Mesenchymal stem cell (in vitro differentiated cells and primary cell): Measurements from ENCODE around the gene MAZ.
"Not testable (repeated sequence)": the region's sequence is repeated elsewhere in the genome, so short reads cannot be mapped to it uniquely, and the experiment has no call there.

Experiments
- DNase-seq: peaks from one replicate; pipeline ENCODE4 v3.0.0-alpha.2; 2013
- H2AFZ ChIP-seq: one replicate; pipeline ENCODE4 v1.6.1; 2013; ENCODE audit warnings: low read depth, mild to moderate bottlenecking, control low read depth, inconsistent platforms, low read length, moderate library complexity
- H2AK5ac ChIP-seq: 2 replicates; pipeline ENCODE4 v1.6.1; 2013; ENCODE audit warnings: low read length, moderate library complexity, mild to moderate bottlenecking, inconsistent platforms; ENCODE audit not compliant: severe bottlenecking
- H2BK120ac ChIP-seq: one replicate; pipeline ENCODE4 v1.6.1; 2013; ENCODE audit warnings: low read depth, mild to moderate bottlenecking, inconsistent platforms, low read length, moderate library complexity
- H2BK12ac ChIP-seq, 2 experiments: one replicate each; pipeline ENCODE4 v1.6.1; 2013; ENCODE audit warnings: inconsistent platforms in 2 of 2, low read length in 2 of 2, mild to moderate bottlenecking in 2 of 2, moderate library complexity in 2 of 2, control low read depth in 1 of 2
- H2BK15ac ChIP-seq: one replicate; pipeline ENCODE4 v1.6.1; 2013; ENCODE audit warnings: mild to moderate bottlenecking, low read depth, inconsistent platforms; ENCODE audit not compliant: poor library complexity, severe bottlenecking
- H2BK5ac ChIP-seq: 2 replicates; pipeline ENCODE4 v1.6.1; 2013; ENCODE audit warnings: low read depth, mild to moderate bottlenecking, low read length, control low read depth, inconsistent platforms; ENCODE audit not compliant: poor library complexity, severe bottlenecking
- H3K14ac ChIP-seq, 2 experiments: one replicate each; pipeline ENCODE4 v1.6.1; 2013; ENCODE audit warnings: inconsistent platforms in 2 of 2, low read length in 2 of 2, control low read depth in 1 of 2, mild to moderate bottlenecking in 1 of 2, moderate library complexity in 1 of 2
- H3K18ac ChIP-seq, 2 experiments: one replicate each; pipeline ENCODE4 v1.6.1; 2013; ENCODE audit warnings: inconsistent platforms in 2 of 2, low read length in 2 of 2, control low read depth in 1 of 2, low read depth in 1 of 2, mild to moderate bottlenecking in 1 of 2
- H3K23ac ChIP-seq, 2 experiments: one replicate each; pipeline ENCODE4 v1.6.1; 2013; ENCODE audit warnings: inconsistent platforms in 2 of 2, low read length in 2 of 2, mild to moderate bottlenecking in 2 of 2, moderate library complexity in 2 of 2, control low read depth in 1 of 2
- H3K27ac ChIP-seq: 2 replicates; pipeline ENCODE4 v1.5.1; 2013; ENCODE audit warnings: mild to moderate bottlenecking, moderate library complexity, low read length, control low read depth, inconsistent platforms; ENCODE audit not compliant: poor library complexity, severe bottlenecking
- H3K27me3 ChIP-seq, 2 experiments: 2 replicates each; pipeline versions ENCODE4 v1.6.1 to v1.7.0; 2013; ENCODE audit warnings: low read length in 2 of 2, mild to moderate bottlenecking in 2 of 2, moderate library complexity in 2 of 2, control low read depth in 1 of 2, inconsistent platforms in 1 of 2; ENCODE audit not compliant: control insufficient read depth in 1 of 2, insufficient read depth in 1 of 2
- H3K36me3 ChIP-seq, 2 experiments: 2 replicates each; pipeline versions ENCODE4 v1.6.1 to v1.7.0; 2013; ENCODE audit warnings: low read length in 2 of 2, control low read depth in 1 of 2, inconsistent platforms in 1 of 2, low read depth in 1 of 2, mild to moderate bottlenecking in 1 of 2; ENCODE audit not compliant: insufficient read depth in 2 of 2, control insufficient read depth in 1 of 2
- H3K4ac ChIP-seq, 2 experiments: one replicate each; pipeline ENCODE4 v1.6.1; 2013; ENCODE audit warnings: inconsistent platforms in 2 of 2, low read length in 2 of 2, mild to moderate bottlenecking in 2 of 2, moderate library complexity in 2 of 2, control low read depth in 1 of 2, low read depth in 1 of 2
- H3K4me1 ChIP-seq: 2 replicates; pipeline ENCODE4 v1.6.1; 2013; ENCODE audit warnings: low read depth, low read length, control low read depth; ENCODE audit not compliant: control insufficient read depth, insufficient read depth
- H3K4me2 ChIP-seq: 2 replicates; pipeline ENCODE4 v1.6.1; 2013; ENCODE audit warnings: low read length, mild to moderate bottlenecking, inconsistent platforms; ENCODE audit not compliant: poor library complexity, severe bottlenecking
- H3K4me3 ChIP-seq, 2 experiments: 2 replicates each; pipeline versions ENCODE4 v1.5.1 to v1.7.0; 2013; ENCODE audit warnings: low read length in 2 of 2, mild to moderate bottlenecking in 2 of 2, control low read depth in 1 of 2, low read depth in 1 of 2; ENCODE audit not compliant: insufficient read depth in 1 of 2
- H3K79me1 ChIP-seq: replicated peaks from 2 replicates; pipeline ENCODE4 v1.6.1; 2013; ENCODE audit warnings: mild to moderate bottlenecking, control low read depth, low read length, inconsistent platforms; ENCODE audit not compliant: poor library complexity, severe bottlenecking
- H3K9ac ChIP-seq: 2 replicates; pipeline ENCODE4 v1.7.0; 2013; ENCODE audit warnings: mild to moderate bottlenecking, low read length, moderate library complexity
- H3K9me3 ChIP-seq: 2 replicates; pipeline ENCODE4 v1.7.0; 2013; ENCODE audit warnings: mild to moderate bottlenecking, low read length; ENCODE audit not compliant: control insufficient read depth
- H4K8ac ChIP-seq: one replicate; pipeline ENCODE4 v1.6.1; 2013; ENCODE audit warnings: inconsistent platforms, mild to moderate bottlenecking, low read length, moderate library complexity
- H4K91ac ChIP-seq: one replicate; pipeline ENCODE4 v1.6.1; 2013; ENCODE audit warnings: mild to moderate bottlenecking, low read length, inconsistent platforms
- WGBS: methylation state at CpG from one replicate; pipeline ENCODE4 v1.1.7; 2013; ENCODE audit warnings: mixed read lengths; 5-methylcytosine and 5-hydroxymethylcytosine counted together

The MAZ gene

GRCh38 chr16:29770250-29770929 lies 35.9 kb upstream of the MAZ start:
- Histone ChIP-seq H3K4me3 (no peak overlapping the region), H4K8ac (no peak overlapping the region), H3K27ac (no peak overlapping the region), H4K91ac (no peak overlapping the region), H3K4me2 (no peak overlapping the region), H3K4me1 (no peaks in the 10 kb centered on the region), H2BK5ac (no peak overlapping the region), H3K9ac (no peak overlapping the region), H2BK120ac (no peak overlapping the region), H2BK12ac (no peak overlapping the region), H3K79me1 (no peaks in the 10 kb centered on the region), H3K36me3 (no peaks in the 10 kb centered on the region), H2BK15ac (no peak overlapping the region), H3K4ac (no peak overlapping the region), H3K18ac (no peak overlapping the region), H2AK5ac (no peak overlapping the region), H3K14ac (no peak overlapping the region), H3K23ac (peak overlapping the region in 1 of 2 experiments; percentile 41), H3K27me3 (peaks cover 2% of the 10 kb centered on the region in 2 experiments), H2AFZ (no peak overlapping the region), H3K9me3 (no peaks in the 10 kb centered on the region)
- 74% methylated on average over 4 of the region's 7 CpGs for WGBS
- DNase-seq = no peak

GRCh38 chr16:29772330-29772729 lies 34.0 kb upstream of the MAZ start:
- not testable (repeated sequence) for H2AK5ac ChIP-seq, H3K4me2 ChIP-seq, H3K9me3 ChIP-seq, H3K4ac ChIP-seq, H3K36me3 ChIP-seq, H3K18ac ChIP-seq, H3K27me3 ChIP-seq, H3K79me1 ChIP-seq, H3K4me1 ChIP-seq, H3K4me3 ChIP-seq, H3K23ac ChIP-seq, H3K27ac ChIP-seq, H4K8ac ChIP-seq, DNase-seq, H2AFZ ChIP-seq, H2BK120ac ChIP-seq, H2BK15ac ChIP-seq, H2BK12ac ChIP-seq, H4K91ac ChIP-seq, H3K9ac ChIP-seq, H3K14ac ChIP-seq, H2BK5ac ChIP-seq
- WGBS = 97% methylated on average over 7 of the region's 7 CpGs

GRCh38 chr16:29774730-29775129 lies 31.6 kb upstream of the MAZ start:
- H2BK120ac ChIP-seq = no peak overlapping the region
- no peak overlapping the region for H2BK5ac ChIP-seq
- H3K23ac ChIP-seq = no peak overlapping the region
- H3K27ac ChIP-seq = no peak overlapping the region
- no peak overlapping the region for H3K4me2 ChIP-seq
- no peak overlapping the region for H2BK15ac ChIP-seq
- H3K36me3 ChIP-seq = no peaks in the 10 kb centered on the region
- 88% methylated on average over 5 of the region's 5 CpGs for WGBS
- H3K18ac ChIP-seq = no peak overlapping the region
- no peak overlapping the region for H4K8ac ChIP-seq
- H3K9me3 ChIP-seq = no peaks in the 10 kb centered on the region
- no peaks in the 10 kb centered on the region for H3K4me1 ChIP-seq
- no peak overlapping the region for H3K4ac ChIP-seq
- H2AFZ ChIP-seq = peak overlapping the region; percentile 36
- H2AK5ac ChIP-seq = no peak overlapping the region
- H3K4me3 ChIP-seq = no peak overlapping the region
- no peak overlapping the region for H2BK12ac ChIP-seq
- no peak overlapping the region for H3K14ac ChIP-seq
- no peaks in the 10 kb centered on the region for H3K79me1 ChIP-seq
- H3K27me3 ChIP-seq = peaks cover 13 to 20% of the 10 kb centered on the region in 2 experiments
- no peak overlapping the region for H4K91ac ChIP-seq
- H3K9ac ChIP-seq = no peak overlapping the region
- no peak for DNase-seq

- Histone ChIP-seq H3K14ac (no peak overlapping the region), H4K91ac (no peak overlapping the region), H3K36me3 (no peaks in the 10 kb centered on the region), H2BK12ac (no peak overlapping the region), H2AK5ac (no peak overlapping the region), H3K27me3 (peaks cover 24 to 31% of the 10 kb centered on the region in 2 experiments), H4K8ac (no peak overlapping the region), H3K4me3 (no peak overlapping the region), H3K18ac (no peak overlapping the region), H3K79me1 (no peaks in the 10 kb centered on the region), H3K9me3 (no peaks in the 10 kb centered on the region), H3K4ac (no peak overlapping the region), H3K23ac (no peak overlapping the region), H2BK15ac (no peak overlapping the region), H2AFZ (no peak overlapping the region), H3K9ac (no peak overlapping the region), H3K4me1 (no peaks in the 10 kb centered on the region), H3K27ac (no peak overlapping the region), H2BK120ac (no peak overlapping the region), H3K4me2 (no peak overlapping the region), H2BK5ac (no peak overlapping the region)
- WGBS = 88% methylated on average over 2 of the region's 4 CpGs
- DNase-seq = peak; percentile 32
These were observed 30.5 kb upstream of the MAZ start for GRCh38 chr16:29775742-29776408.
